ENCODE measurements around the gene SARS1.

Gene SARS1

DNA sequence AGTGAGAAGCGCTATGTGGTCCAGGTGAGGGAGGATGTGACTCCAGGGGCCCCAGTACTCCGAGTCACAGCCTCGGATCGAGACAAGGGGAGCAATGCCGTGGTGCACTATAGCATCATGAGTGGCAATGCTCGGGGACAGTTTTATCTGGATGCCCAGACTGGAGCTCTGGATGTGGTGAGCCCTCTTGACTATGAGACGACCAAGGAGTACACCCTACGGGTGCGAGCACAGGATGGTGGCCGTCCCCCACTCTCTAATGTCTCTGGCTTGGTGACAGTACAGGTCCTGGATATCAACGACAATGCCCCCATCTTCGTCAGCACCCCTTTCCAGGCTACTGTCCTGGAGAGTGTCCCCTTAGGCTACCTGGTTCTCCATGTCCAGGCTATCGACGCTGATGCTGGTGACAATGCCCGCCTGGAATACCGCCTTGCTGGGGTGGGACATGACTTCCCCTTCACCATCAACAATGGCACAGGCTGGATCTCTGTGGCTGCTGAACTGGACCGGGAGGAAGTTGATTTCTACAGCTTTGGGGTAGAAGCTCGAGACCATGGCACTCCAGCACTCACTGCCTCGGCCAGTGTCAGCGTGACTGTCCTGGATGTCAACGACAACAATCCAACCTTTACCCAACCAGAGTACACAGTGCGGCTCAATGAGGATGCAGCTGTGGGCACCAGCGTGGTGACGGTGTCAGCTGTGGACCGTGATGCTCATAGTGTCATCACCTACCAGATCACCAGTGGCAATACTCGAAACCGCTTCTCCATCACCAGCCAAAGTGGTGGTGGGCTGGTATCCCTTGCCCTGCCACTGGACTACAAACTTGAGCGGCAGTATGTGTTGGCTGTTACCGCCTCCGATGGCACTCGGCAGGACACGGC lies 37.8 kb downstream of the SARS1 start:
- DNase-seq: no peak

DNA sequence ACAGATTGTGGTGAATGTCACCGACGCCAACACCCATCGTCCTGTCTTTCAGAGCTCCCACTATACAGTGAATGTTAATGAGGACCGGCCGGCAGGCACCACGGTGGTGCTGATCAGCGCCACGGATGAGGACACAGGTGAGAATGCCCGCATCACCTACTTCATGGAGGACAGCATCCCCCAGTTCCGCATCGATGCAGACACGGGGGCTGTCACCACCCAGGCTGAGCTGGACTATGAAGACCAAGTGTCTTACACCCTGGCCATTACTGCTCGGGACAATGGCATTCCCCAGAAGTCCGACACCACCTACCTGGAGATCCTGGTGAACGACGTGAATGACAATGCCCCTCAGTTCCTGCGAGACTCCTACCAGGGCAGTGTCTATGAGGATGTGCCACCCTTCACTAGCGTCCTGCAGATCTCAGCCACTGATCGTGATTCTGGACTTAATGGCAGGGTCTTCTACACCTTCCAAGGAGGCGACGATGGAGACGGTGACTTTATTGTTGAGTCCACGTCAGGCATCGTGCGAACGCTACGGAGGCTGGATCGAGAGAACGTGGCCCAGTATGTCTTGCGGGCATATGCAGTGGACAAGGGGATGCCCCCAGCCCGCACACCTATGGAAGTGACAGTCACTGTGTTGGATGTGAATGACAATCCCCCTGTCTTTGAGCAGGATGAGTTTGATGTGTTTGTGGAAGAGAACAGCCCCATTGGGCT lies 38.6 kb downstream of the SARS1 start:
- no peak for DNase-seq

DNA sequence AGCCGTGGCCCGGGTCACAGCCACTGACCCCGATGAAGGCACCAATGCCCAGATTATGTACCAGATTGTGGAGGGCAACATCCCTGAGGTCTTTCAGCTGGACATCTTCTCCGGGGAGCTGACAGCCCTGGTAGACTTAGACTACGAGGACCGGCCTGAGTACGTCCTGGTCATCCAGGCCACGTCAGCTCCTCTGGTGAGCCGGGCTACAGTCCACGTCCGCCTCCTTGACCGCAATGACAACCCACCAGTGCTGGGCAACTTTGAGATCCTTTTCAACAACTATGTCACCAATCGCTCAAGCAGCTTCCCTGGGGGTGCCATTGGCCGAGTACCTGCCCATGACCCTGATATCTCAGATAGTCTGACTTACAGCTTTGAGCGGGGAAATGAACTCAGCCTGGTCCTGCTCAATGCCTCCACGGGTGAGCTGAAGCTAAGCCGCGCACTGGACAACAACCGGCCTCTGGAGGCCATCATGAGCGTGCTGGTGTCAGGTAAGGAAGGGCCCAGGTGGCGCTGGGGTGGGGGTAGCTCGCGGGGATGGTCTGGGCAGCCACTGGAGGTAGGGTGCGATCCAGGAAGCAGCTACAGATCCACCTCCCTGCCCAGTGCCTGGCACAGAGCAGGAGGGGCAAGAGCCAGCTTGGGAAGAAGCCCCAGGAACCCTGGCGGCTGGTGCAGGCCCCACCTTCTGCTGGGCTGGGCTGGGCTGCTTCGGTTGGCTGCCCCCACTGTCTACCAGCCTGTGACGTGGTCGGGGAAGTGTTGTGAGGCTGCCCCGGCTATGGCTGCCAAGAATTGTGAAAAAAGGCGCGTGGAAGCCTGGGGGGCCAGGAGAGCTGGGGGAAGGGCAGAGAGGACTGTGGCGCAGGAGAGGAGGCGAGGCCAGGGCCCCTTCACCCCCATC lies 39.4 kb downstream of the SARS1 start:
- DNase-seq: peak; percentile 70

DNA sequence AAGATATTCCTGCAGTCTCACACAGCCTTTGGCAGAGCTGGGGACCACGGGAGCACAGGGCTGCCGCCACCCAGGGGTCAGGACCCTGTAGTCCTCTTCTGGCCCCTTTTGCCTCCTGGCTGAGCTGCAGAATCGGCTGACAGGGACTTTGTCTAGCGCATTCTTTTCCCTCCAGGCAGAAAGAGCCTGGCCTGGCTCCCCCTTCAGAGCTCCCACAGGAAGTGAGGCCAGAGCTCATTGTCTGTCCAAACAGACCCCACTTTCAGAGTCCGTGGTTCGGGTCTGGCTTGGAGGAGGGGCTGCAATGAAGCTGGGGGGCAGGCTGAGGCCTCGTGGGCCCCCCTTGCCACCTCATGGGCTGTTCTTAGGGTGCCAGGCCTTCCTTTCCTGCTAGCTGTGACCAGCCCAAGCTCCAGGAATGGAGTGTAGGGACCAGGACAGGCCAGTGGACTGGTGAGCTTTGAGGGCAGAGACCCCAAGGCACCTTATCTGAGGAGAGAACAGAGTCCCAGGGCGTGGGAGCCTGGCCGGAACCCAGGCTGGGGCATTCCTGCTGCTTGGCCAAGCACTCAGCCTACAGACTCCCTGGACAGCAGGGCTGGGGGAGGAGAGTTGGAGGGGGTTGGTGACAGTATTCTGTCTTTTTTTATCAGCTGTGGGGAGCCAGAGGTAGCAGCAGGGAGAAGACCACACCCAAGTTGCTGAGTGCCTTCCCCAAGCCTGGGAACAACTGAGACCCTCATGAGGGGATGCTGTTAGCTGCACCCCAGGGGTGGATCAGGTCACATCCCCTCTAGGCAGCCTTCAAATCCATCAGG lies 40.3 kb downstream of the SARS1 start:
- peak; percentile 50 for DNase-seq

DNA sequence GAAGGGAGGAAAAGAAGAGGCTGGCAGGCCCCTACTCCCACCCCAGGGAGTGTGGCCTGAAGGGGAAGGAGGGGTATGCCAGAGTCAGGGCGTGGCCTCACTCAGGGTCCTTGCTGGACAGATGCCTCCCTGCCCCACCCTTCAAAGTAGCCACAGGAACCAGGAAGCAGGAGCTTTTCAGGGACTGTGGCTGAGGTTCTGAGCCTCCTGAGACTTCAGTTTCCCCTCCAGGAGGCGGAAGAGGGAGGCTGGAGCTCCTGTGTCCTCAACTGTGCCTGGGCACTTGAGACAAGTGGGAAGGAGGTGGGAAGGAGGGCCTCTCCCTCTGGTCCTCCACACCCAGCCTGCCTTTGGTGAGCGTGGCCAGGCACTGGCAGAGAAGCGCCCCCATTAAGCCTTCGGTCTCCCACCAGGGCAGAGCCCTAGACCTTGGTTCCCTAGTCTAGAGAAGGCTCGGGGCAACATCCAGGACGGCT lies 40.9 kb downstream of the SARS1 start:
- peak; percentile 22 for DNase-seq

DNA sequence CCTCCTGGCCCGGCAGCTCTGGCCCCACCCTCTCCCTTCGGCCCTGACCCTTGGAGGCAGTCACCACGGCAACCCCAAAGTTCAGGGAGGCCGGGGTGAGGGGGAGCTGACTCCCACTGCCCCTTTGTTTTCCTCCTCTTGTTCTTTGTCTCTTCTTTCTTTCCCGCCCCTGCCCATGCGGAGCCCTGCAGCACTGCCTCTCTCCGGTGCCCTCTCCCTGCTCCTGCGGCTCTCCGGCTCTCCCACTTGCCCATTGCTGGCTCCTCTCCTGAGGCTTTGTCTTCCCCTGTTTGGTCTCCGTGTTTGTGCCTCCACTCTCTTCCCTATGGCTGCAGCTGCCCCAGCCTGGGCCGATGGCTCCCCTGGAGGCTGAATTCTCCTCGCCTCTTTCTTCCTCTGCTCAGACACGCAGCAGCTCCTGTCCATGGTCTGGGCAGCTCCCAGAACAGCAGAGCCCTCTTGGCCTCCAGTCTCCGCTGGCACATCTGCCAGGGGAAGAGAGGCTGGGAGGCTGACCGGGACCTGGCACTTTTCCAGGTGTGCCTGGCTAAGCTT lies 41.5 kb downstream of the SARS1 start:
- no peak for DNase-seq

DNA sequence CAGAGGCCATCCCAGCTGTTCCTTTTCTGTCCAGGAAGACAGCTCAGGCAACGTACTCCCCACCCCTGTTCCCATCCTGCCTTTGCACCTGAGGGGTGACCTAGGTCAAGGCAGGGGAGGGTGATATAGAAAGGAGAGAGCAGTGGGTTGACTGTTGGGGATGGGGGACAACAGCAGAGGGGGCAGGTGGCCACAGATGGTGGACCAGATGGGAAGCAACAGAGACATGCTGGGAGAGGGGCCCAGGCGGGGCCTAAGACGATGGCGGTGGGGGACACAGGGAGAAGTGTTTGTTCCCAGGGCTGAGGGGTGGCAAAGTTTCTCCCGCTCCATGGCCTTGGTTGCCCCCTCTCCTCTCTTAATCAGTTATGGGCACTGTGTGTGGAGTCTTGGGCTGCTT lies 42.0 kb downstream of the SARS1 start:
- no peak for DNase-seq

DNA sequence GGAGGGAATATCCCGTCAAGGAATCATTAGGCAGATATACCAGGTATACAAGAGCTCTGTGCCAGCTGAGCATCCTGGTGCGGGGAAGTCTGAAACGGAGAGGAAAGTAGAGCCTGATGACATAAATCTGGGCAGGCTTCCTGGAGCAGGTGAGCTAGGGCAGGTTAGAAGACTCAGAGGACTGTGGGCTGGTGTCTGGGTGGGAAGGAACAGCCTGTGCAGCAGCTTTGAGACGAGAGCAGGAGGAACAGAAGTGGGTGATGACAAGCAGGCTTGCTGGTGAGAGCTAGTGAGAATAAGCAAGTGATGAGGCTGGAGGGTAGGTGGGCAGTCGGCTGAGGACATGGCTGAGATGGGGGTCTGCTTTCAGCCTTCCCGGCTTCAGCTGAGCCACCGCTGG lies 42.4 kb downstream of the SARS1 start:
- no peak for DNase-seq

DNA sequence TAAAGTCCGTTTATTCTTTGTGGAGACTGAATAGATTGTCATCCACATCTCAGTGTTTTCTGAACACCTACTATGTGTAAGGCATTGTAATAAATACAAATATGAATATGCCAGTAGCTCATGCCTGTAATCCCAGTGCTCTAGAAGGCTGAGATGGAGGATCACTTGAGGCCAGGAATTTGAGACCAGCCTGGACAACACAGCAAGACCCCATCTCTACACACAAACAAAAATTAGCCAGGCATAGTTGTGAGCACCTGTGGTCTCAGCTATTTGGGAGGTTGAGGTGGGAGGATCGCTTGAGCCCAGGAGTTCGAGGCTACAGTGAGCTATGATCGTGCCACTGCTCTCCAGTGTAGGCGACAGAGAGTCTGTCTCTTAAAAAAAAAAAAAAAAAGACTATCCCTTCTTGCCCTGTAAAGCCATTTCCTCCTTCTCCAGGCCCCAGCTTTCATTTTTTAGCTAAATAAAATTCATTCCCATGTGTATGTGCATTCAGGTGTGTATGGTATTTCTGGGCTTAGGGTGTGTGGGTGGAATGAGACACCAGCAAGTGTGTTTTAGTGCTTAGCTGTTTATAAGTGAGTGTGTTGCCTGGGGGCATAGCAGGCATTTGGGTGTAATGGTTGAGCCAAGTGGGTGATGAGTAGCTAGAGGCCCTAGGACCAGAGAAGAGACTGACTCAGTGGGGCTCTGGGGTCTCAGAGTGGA lies 43.4 kb downstream of the SARS1 start:
- DNase-seq: no peak

DNA sequence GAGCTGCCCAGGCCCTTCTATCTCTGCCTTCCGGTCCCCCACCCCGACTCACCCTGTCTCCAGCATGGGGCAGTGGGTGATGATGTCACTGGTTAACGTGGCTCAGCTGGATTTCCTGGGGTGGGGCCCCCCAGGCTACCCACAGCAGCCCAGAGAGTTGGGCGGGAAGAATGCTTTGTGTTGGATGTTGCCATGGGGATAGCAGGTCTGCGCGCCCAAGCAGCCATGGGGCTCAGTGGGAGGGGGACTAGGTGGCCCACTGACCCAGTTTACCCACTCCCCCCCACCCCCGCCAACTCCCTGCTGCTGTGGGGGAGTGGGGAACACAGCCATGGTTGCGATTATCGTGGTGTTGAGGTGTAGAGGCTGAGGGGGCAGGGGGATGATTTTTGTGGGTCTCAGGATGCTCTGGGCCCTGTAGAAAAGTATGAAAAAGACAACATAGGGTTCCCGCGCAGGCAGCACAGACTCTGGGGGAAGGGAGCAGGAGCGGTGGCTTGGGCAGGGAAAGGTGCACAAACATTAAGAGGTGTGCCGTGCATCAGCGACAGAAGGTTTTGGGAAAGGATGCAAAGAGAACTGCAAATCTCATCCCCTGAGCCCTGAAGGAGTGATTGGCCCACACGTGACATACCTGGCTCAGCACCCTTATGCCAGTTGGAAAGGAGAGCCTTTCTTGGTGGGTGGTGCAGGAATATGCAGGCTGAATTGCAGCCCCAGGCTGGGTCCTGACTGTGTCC lies 44.1 kb downstream of the SARS1 start:
- no peak for DNase-seq

DNA sequence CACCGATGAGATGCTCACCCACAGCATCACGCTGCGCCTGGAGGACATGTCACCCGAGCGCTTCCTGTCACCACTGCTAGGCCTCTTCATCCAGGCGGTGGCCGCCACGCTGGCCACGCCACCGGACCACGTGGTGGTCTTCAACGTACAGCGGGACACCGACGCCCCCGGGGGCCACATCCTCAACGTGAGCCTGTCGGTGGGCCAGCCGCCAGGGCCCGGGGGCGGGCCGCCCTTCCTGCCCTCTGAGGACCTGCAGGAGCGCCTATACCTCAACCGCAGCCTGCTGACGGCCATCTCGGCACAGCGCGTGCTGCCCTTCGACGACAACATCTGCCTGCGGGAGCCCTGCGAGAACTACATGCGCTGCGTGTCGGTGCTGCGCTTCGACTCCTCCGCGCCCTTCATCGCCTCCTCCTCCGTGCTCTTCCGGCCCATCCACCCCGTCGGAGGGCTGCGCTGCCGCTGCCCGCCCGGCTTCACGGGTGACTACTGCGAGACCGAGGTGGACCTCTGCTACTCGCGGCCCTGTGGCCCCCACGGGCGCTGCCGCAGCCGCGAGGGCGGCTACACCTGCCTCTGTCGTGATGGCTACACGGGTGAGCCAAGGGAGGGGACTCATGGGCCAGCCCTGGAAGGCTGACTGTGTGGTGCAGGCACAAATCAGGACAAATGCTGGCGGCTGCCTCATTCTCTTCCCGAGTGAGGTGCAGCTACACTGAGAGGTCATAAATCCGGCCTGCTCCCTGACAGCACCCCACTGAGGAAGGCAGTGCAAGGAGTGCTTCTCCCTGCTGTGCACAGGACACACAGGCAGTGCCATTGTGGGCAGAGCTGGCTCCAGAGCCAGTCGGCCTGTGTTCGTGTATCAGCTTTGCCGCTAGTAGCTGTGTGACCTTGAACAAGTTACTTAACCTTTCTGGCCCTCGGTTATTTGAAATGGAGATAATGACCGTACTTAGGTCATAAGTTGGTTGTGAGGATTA lies 45.1 kb downstream of the SARS1 start:
- DNase-seq: no peak

DNA sequence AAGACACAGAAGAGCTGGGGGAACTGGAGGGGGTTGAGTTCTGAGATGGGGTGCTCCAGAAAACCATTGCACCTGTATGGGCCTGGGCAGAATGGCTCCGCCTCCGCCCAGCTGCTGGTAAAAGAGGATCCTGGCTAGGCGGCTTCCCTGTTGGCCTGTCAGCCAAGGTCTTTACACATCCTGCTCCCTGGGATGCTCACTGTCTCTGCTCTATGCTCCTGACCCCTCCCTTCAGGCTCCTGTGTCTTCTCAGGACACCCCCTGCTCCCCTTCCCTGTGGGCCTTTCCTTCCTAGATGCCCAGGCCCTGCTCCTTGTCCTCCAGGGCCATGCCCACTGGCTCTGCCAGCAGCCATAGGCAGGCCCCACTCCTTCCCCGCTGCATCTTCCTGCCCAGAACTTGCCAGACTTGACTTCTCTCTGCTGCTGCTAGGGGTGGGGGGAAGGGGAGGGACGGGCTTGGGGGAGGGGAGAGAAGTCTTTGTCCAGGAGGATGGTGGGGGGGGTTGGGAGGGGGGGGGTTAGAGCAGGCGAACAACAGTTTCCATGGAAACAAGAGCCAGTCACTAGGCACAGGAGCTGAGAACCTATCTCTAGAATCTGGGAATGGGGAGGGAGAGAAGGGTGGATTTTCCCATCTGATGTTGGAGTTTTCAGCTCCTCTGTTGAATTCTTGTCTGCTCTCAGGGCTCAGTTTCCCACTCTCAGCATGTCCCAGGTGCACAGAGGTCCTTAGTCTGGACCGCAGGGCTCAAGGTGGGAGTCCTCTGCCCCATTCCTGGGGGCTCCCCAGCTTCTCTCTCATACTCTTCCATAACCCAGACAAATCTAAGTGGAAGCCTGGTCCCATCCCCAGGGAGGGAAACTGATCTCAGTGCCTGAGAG lies 46.2 kb downstream of the SARS1 start:
- DNase-seq: no peak

DNA sequence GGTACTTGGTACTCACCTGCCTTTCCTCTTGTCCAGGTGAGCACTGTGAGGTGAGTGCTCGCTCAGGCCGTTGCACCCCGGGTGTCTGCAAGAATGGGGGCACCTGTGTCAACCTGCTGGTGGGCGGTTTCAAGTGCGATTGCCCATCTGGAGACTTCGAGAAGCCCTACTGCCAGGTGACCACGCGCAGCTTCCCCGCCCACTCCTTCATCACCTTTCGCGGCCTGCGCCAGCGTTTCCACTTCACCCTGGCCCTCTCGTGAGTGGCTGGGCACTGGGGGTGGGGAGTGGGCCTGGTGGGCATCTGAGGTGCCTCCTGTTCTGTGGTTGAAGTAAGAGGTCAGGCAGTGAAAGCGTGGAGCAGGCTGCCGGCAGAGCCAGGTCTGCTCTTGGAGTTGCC lies 47.3 kb downstream of the SARS1 start:
- no peak for DNase-seq

DNA sequence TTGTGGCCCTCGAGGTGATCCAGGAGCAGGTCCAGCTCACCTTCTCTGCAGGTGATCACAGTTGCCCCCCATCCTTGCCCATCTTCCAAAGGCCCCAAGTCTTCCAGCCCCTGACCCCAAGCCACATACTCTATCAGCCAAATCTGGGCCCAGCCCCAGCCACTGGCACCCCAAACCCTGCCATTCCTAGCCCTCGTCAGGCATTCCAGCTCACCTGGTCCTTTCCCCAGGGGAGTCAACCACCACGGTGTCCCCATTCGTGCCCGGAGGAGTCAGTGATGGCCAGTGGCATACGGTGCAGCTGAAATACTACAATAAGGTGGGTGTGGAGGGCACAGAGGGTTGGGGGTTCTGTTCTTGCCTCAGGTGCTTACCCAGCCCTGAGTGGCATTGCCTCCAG lies 47.9 kb downstream of the SARS1 start:
- DNase-seq: no peak

DNA sequence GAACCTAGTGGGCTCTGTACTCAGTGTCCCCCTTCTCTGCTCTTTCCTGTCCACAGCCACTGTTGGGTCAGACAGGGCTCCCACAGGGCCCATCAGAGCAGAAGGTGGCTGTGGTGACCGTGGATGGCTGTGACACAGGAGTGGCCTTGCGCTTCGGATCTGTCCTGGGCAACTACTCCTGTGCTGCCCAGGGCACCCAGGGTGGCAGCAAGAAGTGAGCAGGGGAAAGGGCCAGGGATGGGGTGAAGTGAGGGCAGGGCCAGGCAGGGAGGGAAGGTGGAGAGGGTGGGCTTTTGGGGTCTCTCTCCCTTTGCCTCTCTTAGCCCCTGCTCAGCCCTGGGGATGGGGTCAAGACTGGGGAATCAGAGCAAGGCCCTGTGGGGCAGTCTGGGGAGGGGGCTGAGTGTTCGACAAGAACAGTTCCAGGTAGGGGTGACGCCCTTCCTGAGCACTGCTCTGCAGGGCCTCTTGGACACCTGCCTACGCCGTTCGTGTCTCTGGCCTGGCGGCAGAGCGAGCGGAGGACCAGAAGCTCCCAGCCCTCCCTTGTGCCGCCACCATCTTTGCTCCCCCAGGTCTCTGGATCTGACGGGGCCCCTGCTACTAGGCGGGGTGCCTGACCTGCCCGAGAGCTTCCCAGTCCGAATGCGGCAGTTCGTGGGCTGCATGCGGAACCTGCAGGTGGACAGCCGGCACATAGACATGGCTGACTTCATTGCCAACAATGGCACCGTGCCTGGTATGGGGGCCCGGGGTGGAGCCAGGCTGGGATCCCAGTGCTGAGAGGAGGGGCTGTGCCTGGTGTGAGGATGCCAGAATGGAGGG lies 48.7 kb downstream of the SARS1 start:
- no peak for DNase-seq

DNA sequence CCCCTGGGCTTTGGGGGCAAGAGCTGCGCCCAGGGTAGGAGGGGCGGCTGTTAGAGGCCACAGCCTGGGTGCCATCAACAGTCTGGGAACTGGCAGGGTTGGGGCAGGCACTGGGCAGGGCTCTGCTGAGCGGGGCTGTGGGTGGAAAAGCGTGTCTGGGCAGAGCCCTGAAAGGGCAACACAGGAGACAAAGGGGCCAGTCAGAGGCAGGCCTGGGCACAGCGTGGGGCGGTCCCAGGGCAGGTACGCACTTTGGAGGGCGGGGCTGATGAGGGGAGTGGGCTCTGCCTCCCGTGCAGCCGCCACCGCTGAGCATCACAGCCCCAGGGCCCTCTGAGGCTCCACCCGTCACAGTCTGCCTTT lies 49.5 kb downstream of the SARS1 start:
- DNase-seq: no peak
